Muscle of leg (tissue), 11 donors: ENCODE data around the gene PRKCA. TPM values are rescaled to one million over a fixed set of nuclear protein-coding genes. Genes with fewer than 3 reads are reported as not detected.

Experiments used
- DNase-seq: peaks from one replicate; pipeline ENCODE4 v3.0.0; 2013
- H3K27ac ChIP-seq: one replicate; pipeline ENCODE4 v1.5.1; 2013; ENCODE audit warnings: mild to moderate bottlenecking, low read length, control low read depth
- H3K27me3 ChIP-seq: one replicate; pipeline ENCODE4 v1.6.1; 2013; ENCODE audit warnings: low read length; ENCODE audit not compliant: control insufficient read depth, insufficient read depth
- H3K36me3 ChIP-seq: one replicate; pipeline ENCODE4 v1.6.1; 2013; ENCODE audit warnings: low read length; ENCODE audit not compliant: control insufficient read depth, insufficient read depth
- H3K4me1 ChIP-seq: one replicate; pipeline ENCODE4 v1.6.1; 2013; ENCODE audit warnings: low read length; ENCODE audit not compliant: control insufficient read depth, insufficient read depth
- H3K4me3 ChIP-seq: one replicate; pipeline ENCODE4 v1.5.1; 2013; ENCODE audit warnings: low read length, control low read depth
- H3K9me3 ChIP-seq: replicated peaks from 2 replicates; pipeline ENCODE4 v1.6.1; 2013; ENCODE audit warnings: low read depth, low read length; ENCODE audit not compliant: control insufficient read depth
- WGBS: methylation state at CpG from one replicate; pipeline ENCODE4 v1.1.5; 2013; ENCODE audit warnings: missing lambda C conversion rate; ENCODE audit not compliant: insufficient coverage; 5-methylcytosine and 5-hydroxymethylcytosine counted together
- polyA plus RNA-seq, 8 donors: library from polyadenylated mRNA; unstranded; fragments of 120-200 nt; gene quantifications; one replicate each; pipeline versions ENCODE4 v1.2.1 to v1.2.3, GENCODE V29; 2013; ENCODE audit warnings: inconsistent platforms in 1 of 8, low replicate concordance in 1 of 8; ENCODE audit not compliant: insufficient read length in 8 of 8, insufficient read depth in 1 of 8
- total RNA-seq: library from RNA; stranded (reverse); fragments of 120-200 nt; gene quantifications from one replicate; pipeline ENCODE4 v1.2.4, GENCODE V29; 2013

The PRKCA gene
- total and polyA plus RNA-seq, 9 donors = 2.3 to 6.5 (median 3.5) TPM

DNA sequence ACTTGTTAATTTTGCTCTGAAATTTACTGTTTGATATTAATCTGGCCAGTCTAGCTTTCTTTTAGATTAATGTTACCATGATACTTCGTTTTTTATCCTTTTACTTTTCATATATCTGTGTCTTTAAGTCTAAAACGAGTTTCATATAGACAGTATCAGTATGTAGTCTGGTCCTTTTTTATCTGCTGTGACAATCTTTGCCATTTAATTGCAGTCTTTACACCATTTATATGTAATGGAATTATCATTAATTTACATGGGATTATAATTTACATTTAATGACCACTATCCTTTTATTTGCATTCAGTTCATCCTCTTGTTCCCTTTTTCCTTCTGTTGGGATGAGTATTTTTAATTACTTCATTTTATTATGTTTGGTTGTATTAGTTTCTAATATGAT is 243.5 kb downstream of the PRKCA start:
- peaks cover 6% of the 10 kb centered on the region for H3K9me3 ChIP-seq
- DNase-seq = no peak
- no CpG with 5 or more reads among the region's 2 CpGs for WGBS
- peaks cover 19% of the 10 kb centered on the region for H3K4me1 ChIP-seq
- H3K36me3 ChIP-seq = no peaks in the 10 kb centered on the region
- H3K27ac ChIP-seq = no peak overlapping the region
- no peaks in the 10 kb centered on the region for H3K27me3 ChIP-seq
- H3K4me3 ChIP-seq = no peak overlapping the region

DNA sequence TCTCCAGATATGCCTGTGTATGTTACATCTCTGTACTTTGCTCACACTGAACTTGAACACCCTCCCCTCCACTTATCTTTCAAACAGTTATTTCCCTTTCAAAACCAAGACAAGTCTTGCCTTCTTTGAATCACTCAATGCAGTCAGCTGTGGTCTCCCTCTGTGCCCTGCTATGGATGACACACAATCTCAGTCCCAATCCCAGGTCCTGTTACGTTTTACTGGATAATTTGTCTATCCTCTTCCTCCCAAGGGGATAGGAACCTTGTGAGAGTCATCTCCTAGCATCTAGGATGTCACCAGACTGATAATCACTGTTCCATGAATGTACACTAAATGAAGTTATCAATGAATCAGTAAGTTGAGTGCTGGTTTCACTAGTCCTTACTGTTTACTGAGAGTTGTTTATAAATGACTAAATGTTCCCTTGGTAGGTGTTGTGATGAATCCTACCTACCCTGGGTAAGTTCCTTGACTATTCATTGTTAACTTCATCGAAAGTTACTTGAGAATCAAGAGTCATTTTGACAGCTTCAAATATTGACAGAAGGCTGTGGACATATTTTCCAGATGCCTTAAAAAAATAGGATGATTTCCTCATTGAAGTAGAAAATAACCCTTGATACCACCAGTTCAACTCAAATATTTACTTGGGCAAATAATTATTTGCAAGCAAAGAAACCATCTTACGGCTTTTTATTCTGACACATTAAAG is 244.9 kb downstream of the PRKCA start:
- H3K27me3 ChIP-seq = no peaks in the 10 kb centered on the region
- 67% methylated on average over 1 of the region's 3 CpGs for WGBS
- H3K36me3 ChIP-seq = no peaks in the 10 kb centered on the region
- H3K4me3 ChIP-seq = no peak overlapping the region
- DNase-seq = no peak
- H3K27ac ChIP-seq = no peak overlapping the region
- peaks cover 6% of the 10 kb centered on the region for H3K9me3 ChIP-seq
- peaks cover 8% of the 10 kb centered on the region for H3K4me1 ChIP-seq

DNA sequence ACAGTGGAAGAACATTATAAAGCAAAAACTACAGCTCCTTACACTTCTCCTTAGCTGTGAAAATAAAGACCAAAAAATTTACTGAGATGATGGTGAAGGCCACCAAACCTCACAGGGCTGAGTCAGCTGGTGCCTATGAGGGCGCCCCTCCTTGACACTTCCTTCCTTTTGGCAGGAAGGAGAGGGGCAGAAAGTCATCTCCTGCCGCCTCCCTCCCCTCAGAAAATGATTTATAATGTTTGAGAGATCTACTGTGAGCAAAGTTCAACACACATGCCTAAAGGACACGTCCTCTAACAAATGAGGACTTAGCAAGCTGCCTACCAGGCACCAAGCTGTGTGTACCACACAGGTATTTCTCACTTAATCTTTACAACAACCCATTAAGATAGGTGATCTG is 245.7 kb downstream of the PRKCA start:
- H3K27me3 ChIP-seq = no peaks in the 10 kb centered on the region
- H3K9me3 ChIP-seq = peaks cover 8% of the 10 kb centered on the region
- H3K36me3 ChIP-seq = no peaks in the 10 kb centered on the region
- peaks cover 6% of the 10 kb centered on the region for H3K4me1 ChIP-seq
- H3K27ac ChIP-seq = no peak overlapping the region
- no peak for DNase-seq
- H3K4me3 ChIP-seq = no peak overlapping the region
- no CpG with 5 or more reads among the region's 3 CpGs for WGBS

DNA sequence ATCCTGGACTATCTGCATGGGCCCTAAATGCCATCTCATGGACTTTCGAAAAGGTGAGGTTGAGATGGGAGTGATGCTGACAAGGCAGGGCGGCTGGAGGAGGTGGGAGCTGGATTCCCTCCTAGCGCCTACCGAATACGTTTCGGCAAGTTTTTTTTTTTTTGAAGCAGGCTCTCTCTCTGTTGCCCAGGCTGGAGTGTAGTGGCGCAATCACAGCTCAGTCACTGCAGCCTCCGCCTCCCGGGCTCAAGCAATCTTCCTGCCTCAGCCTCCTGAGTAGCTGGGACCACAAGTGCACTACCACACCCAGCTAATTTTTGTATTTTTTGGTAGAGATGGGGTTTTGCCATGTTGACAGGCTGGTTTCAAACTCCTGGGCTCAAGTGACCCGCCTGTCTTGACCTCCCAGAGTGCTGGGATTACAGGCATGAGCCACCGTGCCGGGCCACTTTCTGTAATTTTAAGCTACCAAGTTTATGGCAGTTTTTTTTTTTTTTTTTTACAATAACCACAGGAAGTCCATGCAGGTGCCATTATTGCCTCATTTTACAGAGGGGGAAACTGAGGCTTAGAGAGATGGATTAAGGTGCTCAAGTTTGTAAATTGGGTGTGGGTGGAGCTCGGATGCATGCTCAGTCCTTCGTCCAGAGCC is 246.4 kb downstream of the PRKCA start:
- Histone ChIP-seq H3K36me3 (no peaks in the 10 kb centered on the region), H3K27ac (no peak overlapping the region), H3K4me3 (no peak overlapping the region), H3K27me3 (no peaks in the 10 kb centered on the region), H3K4me1 (peaks cover 4% of the 10 kb centered on the region), H3K9me3 (peaks cover 8% of the 10 kb centered on the region)
- WGBS = 92% methylated on average over 7 of the region's 14 CpGs
- no peak for DNase-seq

DNA sequence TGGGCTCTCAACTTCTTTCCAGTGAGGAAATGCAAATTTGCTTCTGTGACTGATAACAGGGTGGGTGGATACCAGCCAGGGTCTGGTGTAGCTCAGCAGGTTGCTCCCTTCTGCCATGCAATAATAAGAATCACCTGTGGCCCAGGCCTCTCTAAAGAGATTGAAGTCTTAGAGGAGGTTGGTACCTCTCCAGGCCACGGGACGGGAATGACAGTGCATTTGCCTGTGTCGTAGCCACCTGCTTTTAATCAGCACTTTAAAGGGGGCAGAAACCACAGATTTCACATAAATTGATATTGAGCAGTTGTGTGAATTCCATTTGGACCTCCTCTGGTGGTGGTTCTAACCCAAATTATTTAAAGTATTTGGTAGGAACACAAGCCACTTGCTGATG is 246.9 kb downstream of the PRKCA start:
- Histone ChIP-seq H3K36me3 (no peaks in the 10 kb centered on the region), H3K27me3 (no peaks in the 10 kb centered on the region), H3K27ac (no peak overlapping the region), H3K4me1 (peaks cover 3% of the 10 kb centered on the region), H3K9me3 (peaks cover 8% of the 10 kb centered on the region), H3K4me3 (no peak overlapping the region)
- 75% methylated on average over 3 of the region's 3 CpGs for WGBS
- DNase-seq = no peak

DNA sequence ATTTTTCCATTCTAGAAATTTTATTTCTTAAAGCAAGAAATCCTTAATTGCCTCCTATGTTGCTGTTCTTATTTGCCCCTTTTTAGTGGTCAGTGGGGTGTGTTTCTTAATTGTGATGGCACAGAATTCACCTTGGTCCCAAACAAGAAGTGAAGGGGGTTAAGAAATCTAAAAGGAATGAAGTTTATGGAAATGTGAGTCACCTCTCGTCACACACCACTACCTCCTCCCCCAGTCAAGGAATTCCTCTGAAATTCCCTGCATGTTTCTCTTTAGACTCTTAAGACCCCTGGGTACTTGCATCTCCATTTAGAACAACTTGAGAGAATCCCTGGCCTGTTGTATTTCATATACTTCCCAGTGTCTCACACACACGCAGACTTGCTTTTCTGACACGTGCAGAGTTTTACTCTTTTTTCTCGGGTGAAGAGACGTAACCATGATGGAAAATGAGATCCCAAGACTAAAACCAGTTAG is 247.4 kb downstream of the PRKCA start:
- H3K27me3 ChIP-seq = no peaks in the 10 kb centered on the region
- H3K4me3 ChIP-seq = no peak overlapping the region
- peaks cover 3% of the 10 kb centered on the region for H3K4me1 ChIP-seq
- no peak overlapping the region for H3K27ac ChIP-seq
- DNase-seq = no peak
- 43% methylated on average over 1 of the region's 5 CpGs for WGBS
- H3K9me3 ChIP-seq = peaks cover 8% of the 10 kb centered on the region
- H3K36me3 ChIP-seq = no peaks in the 10 kb centered on the region

DNA sequence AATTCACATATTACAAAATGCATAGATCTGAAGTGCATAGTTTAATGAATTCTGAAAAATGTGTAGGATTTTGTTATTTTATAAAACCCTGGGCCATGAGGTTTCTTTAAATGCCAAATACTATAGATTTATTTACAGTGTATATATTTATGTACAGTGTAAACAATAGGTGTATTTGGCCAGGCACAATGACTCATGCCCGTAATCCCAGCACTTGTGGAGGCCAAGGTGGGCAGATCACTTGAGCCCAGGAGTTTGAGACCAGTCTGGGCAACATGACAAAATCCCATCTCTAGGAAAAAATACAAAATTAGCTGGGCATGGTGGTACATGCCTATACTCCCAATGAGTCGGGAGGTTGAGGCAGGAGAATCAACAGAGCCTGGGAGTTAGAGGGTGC is 249.4 kb downstream of the PRKCA start:
- no peak for DNase-seq
- Histone ChIP-seq H3K4me1 (peaks cover 3% of the 10 kb centered on the region), H3K4me3 (no peak overlapping the region), H3K27me3 (no peaks in the 10 kb centered on the region), H3K36me3 (no peaks in the 10 kb centered on the region), H3K9me3 (peaks cover 2% of the 10 kb centered on the region), H3K27ac (no peak overlapping the region)
- no CpG with 5 or more reads among the region's 2 CpGs for WGBS

DNA sequence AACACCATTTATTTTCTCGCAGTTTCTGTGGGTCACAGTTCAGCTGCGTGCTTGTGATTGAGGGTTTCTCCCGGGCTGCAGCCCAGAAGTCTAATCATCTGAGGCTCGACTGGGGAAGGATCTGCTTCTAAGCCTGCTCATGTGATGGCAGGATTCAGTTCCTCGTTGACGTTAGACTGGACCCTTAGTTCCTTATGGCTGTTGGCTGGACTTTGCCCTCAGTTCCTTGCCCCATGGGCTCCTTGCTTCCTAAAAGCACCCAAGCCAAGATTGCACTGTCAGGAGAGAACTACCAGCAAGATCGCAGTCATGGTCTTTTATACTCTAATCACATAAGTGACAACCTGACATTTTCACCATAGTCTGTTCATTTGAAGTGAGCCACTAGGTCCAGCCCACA is 250.0 kb downstream of the PRKCA start:
- WGBS = 89% methylated on average over 7 of the region's 7 CpGs
- no peak for DNase-seq
- Histone ChIP-seq H3K4me1 (peaks cover 3% of the 10 kb centered on the region), H3K4me3 (no peak overlapping the region), H3K27ac (no peak overlapping the region), H3K9me3 (peaks cover 2% of the 10 kb centered on the region), H3K27me3 (no peaks in the 10 kb centered on the region), H3K36me3 (no peaks in the 10 kb centered on the region)

DNA sequence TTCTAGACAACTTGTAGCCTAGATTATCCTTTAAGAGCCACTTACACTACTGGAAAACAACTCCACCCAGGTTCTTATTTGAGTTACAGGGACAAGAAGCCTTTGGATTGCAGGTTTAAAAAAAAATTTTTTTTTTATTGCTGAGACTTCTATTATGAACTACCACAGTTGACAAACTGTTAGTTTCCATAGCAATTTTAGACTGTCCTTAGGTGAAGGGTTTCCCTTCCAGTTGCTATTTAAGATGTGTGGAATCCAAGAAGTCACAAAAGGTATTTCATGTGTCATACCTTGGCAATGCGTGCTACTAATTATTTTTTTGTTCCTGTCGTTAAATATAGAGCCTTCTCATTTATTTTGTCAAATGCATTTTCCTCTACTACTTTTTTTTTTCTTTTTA is 253.2 kb downstream of the PRKCA start:
- Histone ChIP-seq H3K4me1 (no peaks in the 10 kb centered on the region), H3K36me3 (no peaks in the 10 kb centered on the region), H3K9me3 (peaks cover 2% of the 10 kb centered on the region), H3K27ac (no peak overlapping the region), H3K27me3 (no peaks in the 10 kb centered on the region), H3K4me3 (no peak overlapping the region)
- no CpG with 5 or more reads among the region's 2 CpGs for WGBS
- no peak for DNase-seq

DNA sequence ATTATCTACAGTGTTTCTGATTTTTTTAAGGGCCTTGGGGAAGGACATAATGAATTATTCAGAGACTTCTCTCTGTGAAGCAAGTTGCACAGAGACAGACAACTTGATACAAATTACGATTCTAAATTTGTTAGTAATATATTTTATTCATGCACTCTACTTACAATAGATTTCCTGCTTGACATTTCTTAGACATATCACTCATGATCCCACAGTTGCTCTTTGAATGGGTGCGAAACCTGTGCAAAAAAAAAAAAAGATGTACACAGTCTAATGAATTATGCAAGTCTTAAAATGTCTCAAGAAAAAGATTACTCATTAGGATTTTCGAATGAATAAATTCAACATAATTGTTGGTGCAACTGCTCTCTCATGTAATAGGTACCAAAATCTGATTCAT is 254.8 kb downstream of the PRKCA start:
- WGBS = no CpG with 5 or more reads among the region's 3 CpGs
- H3K27me3 ChIP-seq = no peaks in the 10 kb centered on the region
- H3K9me3 ChIP-seq = peaks cover 2% of the 10 kb centered on the region
- H3K27ac ChIP-seq = no peak overlapping the region
- H3K36me3 ChIP-seq = no peaks in the 10 kb centered on the region
- H3K4me1 ChIP-seq = no peaks in the 10 kb centered on the region
- H3K4me3 ChIP-seq = no peak overlapping the region
- no peak for DNase-seq
